RWPE1 (cell line): ENCODE results near the gene GPRC5D.

Experiments used
- CTCF ChIA-PET: fragments of 350-600 bp; sonication (Branson Sonifier 250); formaldehyde crosslinking; extraction: SDS; loops from one replicate; lab custom pipeline; 2021; lab: Yijun Ruan, JAX
- POLR2A ChIA-PET: fragments of 400-600 bp; formaldehyde crosslinking; extraction: SDS; loops from one replicate; lab custom pipeline; 2020; ENCODE audit warnings: antibody characterized with exemption; ENCODE audit not compliant: low non-redundant PET; lab: Yijun Ruan, JAX
- DNase-seq: peaks from one replicate; pipeline ENCODE4 v3.0.0; 2012; ENCODE audit warnings: low spot score
- H3K27ac ChIP-seq: fragments of 450-650 bp; 2 replicates; pipeline ENCODE4 v1.5.1; 2017
- TF ChIP-seq, protein P1 (sequence below): fragments of 450-650 bp; conservative IDR thresholded peaks from 2 replicates; pipeline ENCODE4 v1.5.1; 2017; ENCODE audit warnings: low read depth, mild to moderate bottlenecking

The GPRC5D gene

DNA sequence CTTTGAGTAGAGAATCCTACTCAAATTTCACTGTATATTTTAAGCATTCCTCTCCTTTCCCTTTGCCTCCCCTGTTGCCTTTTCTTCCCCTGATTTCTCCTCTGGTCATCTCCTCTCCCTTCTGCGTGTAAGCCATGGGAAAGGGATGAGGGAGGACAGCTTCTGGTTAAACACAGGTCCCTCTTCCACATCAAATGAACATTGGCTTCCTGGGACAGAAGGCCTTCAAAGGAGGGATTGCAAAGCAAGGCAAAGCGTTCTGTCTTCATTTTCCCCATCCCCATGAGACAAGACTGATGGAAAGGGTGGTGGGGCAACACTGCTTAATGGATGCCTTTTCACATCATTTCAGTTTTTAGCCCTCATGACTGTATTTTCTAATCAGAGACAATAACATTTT, 34.5 kb downstream of the GPRC5D start:
- CTCF ChIA-PET = interaction anchor here (0.6 to 1.9 kb wide), 2 partner anchors 25 to 1235 kb away, joined by 3 to 11 read pairs; no protein-coding TSS in a partner anchor
- H3K27ac ChIP-seq = no peak overlapping the region
- TF ChIP-seq, protein P1, sequence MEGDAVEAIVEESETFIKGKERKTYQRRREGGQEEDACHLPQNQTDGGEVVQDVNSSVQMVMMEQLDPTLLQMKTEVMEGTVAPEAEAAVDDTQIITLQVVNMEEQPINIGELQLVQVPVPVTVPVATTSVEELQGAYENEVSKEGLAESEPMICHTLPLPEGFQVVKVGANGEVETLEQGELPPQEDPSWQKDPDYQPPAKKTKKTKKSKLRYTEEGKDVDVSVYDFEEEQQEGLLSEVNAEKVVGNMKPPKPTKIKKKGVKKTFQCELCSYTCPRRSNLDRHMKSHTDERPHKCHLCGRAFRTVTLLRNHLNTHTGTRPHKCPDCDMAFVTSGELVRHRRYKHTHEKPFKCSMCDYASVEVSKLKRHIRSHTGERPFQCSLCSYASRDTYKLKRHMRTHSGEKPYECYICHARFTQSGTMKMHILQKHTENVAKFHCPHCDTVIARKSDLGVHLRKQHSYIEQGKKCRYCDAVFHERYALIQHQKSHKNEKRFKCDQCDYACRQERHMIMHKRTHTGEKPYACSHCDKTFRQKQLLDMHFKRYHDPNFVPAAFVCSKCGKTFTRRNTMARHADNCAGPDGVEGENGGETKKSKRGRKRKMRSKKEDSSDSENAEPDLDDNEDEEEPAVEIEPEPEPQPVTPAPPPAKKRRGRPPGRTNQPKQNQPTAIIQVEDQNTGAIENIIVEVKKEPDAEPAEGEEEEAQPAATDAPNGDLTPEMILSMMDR = no peak
- POLR2A ChIA-PET = no interaction called here
- no peak for DNase-seq

GRCh38 chr12:12916135-12916944, 35.6 kb downstream of the GPRC5D start:
- TF ChIP-seq, protein P1 = peak; percentile 76
- no peak overlapping the region for H3K27ac ChIP-seq
- no peak for DNase-seq
- ChIA-PET POLR2A (no interaction called here), CTCF (interaction anchor here (0.6 to 1.9 kb wide), 7 partner anchors 23 to 1244 kb away, joined by 3 to 11 read pairs (median 4); no protein-coding TSS in a partner anchor)

DNA sequence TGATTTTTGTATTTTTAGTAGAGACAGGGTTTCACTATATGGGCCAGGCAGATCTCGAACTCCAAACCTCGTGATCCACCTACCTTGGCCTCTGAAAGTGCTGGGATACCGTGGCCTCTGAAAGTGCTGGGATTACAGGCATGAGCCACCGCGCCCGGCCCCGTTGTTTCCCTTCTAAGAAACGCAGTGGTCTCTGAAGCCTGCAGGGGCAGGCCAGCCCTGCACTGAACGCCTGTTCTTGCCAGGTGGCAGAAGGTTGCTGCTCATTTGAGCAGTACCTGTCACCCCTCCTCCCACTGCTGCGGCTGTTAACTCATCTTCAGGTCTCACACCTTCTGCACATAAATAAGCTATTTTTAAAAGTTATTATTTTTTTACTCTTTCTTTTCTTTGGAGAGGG, 36.3 kb downstream of the GPRC5D start:
- ChIA-PET POLR2A (no interaction called here), CTCF (interaction anchor here (0.6 to 1.9 kb wide), 6 partner anchors 17 to 297 kb away, joined by 3 to 11 read pairs (median 4); no protein-coding TSS in a partner anchor)
- no peak for DNase-seq
- TF ChIP-seq, protein P1 = no peak
- H3K27ac ChIP-seq = peak overlapping the region; percentile 13; the same call in 1 of the 2 replicates

- no peak overlapping the region for H3K27ac ChIP-seq
- CTCF ChIA-PET = interaction anchor here (0.7 kb wide), 1 partner anchor 71 kb away, joined by 3 read pairs; no protein-coding TSS in a partner anchor
- TF ChIP-seq, protein P1 = no peak
- POLR2A ChIA-PET = no interaction called here
- DNase-seq = no peak
These were observed 39.3 kb downstream of the GPRC5D start for GRCh38 chr12:12912711-12913110.

DNA sequence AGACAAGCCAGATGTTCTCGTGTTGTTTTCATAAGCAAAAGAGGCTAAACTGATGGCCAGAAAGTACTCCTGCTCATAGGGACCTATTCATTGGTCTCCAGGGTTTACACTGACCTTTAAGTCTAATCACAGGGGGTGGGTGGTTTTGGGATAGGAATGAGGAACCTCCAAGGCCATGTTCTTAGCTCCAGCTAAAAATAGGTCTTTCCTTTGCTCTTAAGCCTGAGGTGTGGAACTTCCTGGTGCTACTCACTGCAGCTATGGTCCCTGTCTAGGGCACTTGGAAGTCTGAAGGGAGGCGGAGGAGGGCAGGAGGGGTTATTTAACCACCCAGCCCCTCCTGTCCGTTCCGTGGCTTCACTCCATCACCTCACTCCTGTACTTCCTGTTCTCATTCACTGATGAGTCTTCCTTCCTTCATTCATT, 42.0 kb downstream of the GPRC5D start:
- POLR2A ChIA-PET = no interaction called here
- TF ChIP-seq, protein P1 = no peak
- no peak overlapping the region for H3K27ac ChIP-seq
- DNase-seq = no peak
- CTCF ChIA-PET = no interaction called here

GRCh38 chr12:12909228-12909994, 42.6 kb downstream of the GPRC5D start:
- CTCF ChIA-PET = no interaction called here
- DNase-seq = no peak
- TF ChIP-seq, protein P1 = no peak
- no peak overlapping the region for H3K27ac ChIP-seq
- POLR2A ChIA-PET = no interaction called here
